CD8-positive, alpha-beta memory T cell (primary cell): ENCODE data around the gene ZBTB33. TPM values are rescaled to one million over a fixed set of nuclear protein-coding genes. Genes with fewer than 3 reads are reported as not detected.

Experiments used
- CTCF ChIA-PET: fragments of 350-600 bp; sonication (Branson Sonifier 250); formaldehyde crosslinking; loops from one replicate; lab custom pipeline; 2021; ENCODE audit warnings: antibody characterized with exemption; lab: Charles Lee
- POLR2A ChIA-PET: fragments of 350-600 bp; sonication (Branson Sonifier 250); formaldehyde crosslinking; loops from one replicate; lab custom pipeline; 2021; ENCODE audit warnings: antibody characterized with exemption; lab: Charles Lee
- DNase-seq, 5 donors: peaks; one replicate each; pipeline versions ENCODE4 v3.0.0 to v3.0.0-alpha.2; 2020 to 2022; ENCODE audit warnings: mixed read lengths in 1 of 5
- H3K27ac ChIP-seq: one replicate; pipeline ENCODE4 v1.7.0; 2013; ENCODE audit warnings: low read depth, mild to moderate bottlenecking, low read length, moderate library complexity
- H3K27me3 ChIP-seq: 2 replicates; pipeline ENCODE4 v1.7.0; 2013; ENCODE audit warnings: low read length, mild to moderate bottlenecking; ENCODE audit not compliant: insufficient read depth, poor library complexity, severe bottlenecking
- H3K36me3 ChIP-seq: 2 replicates; pipeline ENCODE4 v1.7.0; 2013; ENCODE audit warnings: mild to moderate bottlenecking, low read length, moderate library complexity; ENCODE audit not compliant: insufficient read depth
- H3K4me1 ChIP-seq: 2 replicates; pipeline ENCODE4 v1.7.0; 2013; ENCODE audit warnings: mild to moderate bottlenecking, low read length, moderate library complexity; ENCODE audit not compliant: insufficient read depth
- H3K4me3 ChIP-seq: 2 replicates; pipeline ENCODE4 v1.7.0; 2013; ENCODE audit warnings: mild to moderate bottlenecking, low read length
- H3K9me3 ChIP-seq: 2 replicates; pipeline ENCODE4 v1.7.0; 2013; ENCODE audit warnings: mild to moderate bottlenecking, low read length
- H3K27ac Mint-ChIP-seq, 8 donors: one replicate each; pipeline ENCODE4 v1.8.0; 2020 to 2021; ENCODE audit warnings: mixed read lengths in 8 of 8, mild to moderate bottlenecking in 6 of 8, inconsistent platforms in 3 of 8, moderate library complexity in 3 of 8
- H3K27me3 Mint-ChIP-seq, 2 donors: one replicate each; pipeline ENCODE4 v1.8.0; 2020 to 2021; ENCODE audit warnings: mixed read lengths in 2 of 2, mild to moderate bottlenecking in 1 of 2, moderate library complexity in 1 of 2
- H3K36me3 Mint-ChIP-seq, 3 donors: one replicate each; pipeline ENCODE4 v1.8.0; 2020 to 2021; ENCODE audit warnings: mixed read lengths in 3 of 3, inconsistent platforms in 1 of 3, mild to moderate bottlenecking in 1 of 3
- H3K4me1 Mint-ChIP-seq, 3 donors: one replicate each; pipeline ENCODE4 v1.8.0; 2020 to 2021; ENCODE audit warnings: mixed read lengths in 3 of 3, inconsistent platforms in 1 of 3, mild to moderate bottlenecking in 1 of 3
- H3K4me3 Mint-ChIP-seq, 7 donors: one replicate each; pipeline ENCODE4 v1.8.0; 2020 to 2021; ENCODE audit warnings: mixed read lengths in 7 of 7, mild to moderate bottlenecking in 6 of 7, moderate library complexity in 4 of 7, inconsistent platforms in 2 of 7
- H3K9me3 Mint-ChIP-seq, 5 donors: one replicate each; pipeline ENCODE4 v1.8.0; 2020 to 2022; ENCODE audit warnings: mixed read lengths in 5 of 5, mild to moderate bottlenecking in 3 of 5, moderate library complexity in 2 of 5, inconsistent platforms in 1 of 5
- polyA plus RNA-seq: library from polyadenylated mRNA; unstranded; fragments of 300-500 nt; fragmentation: Illumina TruSeq; gene quantifications from one replicate; pipeline ENCODE4 v1.2.3, GENCODE V29; 2021
- total RNA-seq, 2 experiments: library from RNA; stranded (reverse); gene quantifications; one replicate each; pipeline ENCODE4 v1.2.3, GENCODE V29; 2021

The ZBTB33 gene
- total and polyA plus RNA-seq, 3 experiments from 2014 or later, result 12.5 to 16.8 (median 16.4) TPM

DNA sequence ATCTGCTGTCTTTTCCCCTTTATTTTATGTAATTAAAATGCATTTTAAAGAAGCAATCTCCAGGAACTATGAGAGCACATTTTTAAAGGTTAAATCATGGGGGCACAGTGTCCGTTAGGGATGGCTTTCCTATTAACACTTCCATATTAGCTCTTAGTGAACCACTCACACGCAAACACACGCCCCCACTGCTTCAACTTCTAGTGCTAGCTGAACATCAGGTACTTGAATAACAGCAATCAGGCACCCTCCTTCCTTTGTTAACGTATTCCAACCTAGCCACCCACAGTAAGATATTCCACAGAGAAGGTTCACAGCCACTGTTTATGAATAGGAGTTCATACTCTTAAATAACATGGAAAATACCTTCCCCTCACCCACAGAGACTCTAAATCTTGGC, 51.3 kb downstream of the ZBTB33 start:
- DNase-seq, result no peak
- Histone ChIP-seq H3K4me3 (no peak overlapping the region), H3K36me3 (no peaks in the 10 kb centered on the region), H3K9me3 (no peaks in the 10 kb centered on the region), H3K4me1 (peaks cover 17% of the 10 kb centered on the region), H3K27ac (no peak overlapping the region), H3K27me3 (no peaks in the 10 kb centered on the region)
- Mint-ChIP-seq H3K27ac (peak overlapping the region; percentile 27 to 93 (median 78)), H3K4me1 (peaks cover 45% of the 10 kb centered on the region in 3 donors), H3K9me3 (no peaks in the 10 kb centered on the region), H3K4me3 (peak overlapping the region; percentile 23 to 82 (median 68)), H3K27me3 (peaks cover 0 to 11% of the 10 kb centered on the region in 2 donors), H3K36me3 (no peaks in the 10 kb centered on the region)
- POLR2A ChIA-PET, result interaction anchor here (1.1 kb wide), 1 partner anchor 51 kb away, joined by 5 read pairs; the partner anchor contains the start of gene ZBTB33
- CTCF ChIA-PET, result interaction anchor here (1.1 to 1.4 kb wide), 3 partner anchors 16 to 184 kb away, joined by 3 read pairs; no protein-coding TSS in a partner anchor

DNA sequence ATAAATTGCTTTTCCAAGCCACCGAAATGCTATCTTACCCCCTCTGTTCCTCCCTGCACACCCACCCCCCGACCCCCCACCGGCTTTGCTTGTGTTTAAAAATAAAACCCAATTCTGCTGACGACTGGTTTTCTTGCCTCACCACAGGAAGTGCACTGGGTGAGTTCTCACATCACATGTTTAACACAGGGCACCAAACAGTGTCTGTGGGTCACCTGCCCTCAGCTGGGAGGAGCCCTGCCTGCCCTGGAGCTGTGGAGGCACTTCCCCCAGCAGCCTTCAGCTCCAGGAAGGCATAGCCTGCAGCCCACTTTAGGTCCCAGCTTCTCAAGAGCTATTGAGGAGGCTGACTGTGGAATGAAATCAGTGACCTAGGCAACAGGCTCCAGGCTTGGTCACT, 51.8 kb downstream of the ZBTB33 start:
- no peaks in the 10 kb centered on the region for H3K27me3 ChIP-seq
- H3K36me3 Mint-ChIP-seq, result no peaks in the 10 kb centered on the region
- peak overlapping the region; percentile 38 for H3K27ac ChIP-seq
- ChIA-PET CTCF (interaction anchor here (1.1 to 1.3 kb wide), 2 partner anchors 17 to 51 kb away, joined by 3 read pairs; no protein-coding TSS in a partner anchor), POLR2A (interaction anchor here (1.1 kb wide), 1 partner anchor 51 kb away, joined by 5 read pairs; the partner anchor contains the start of gene ZBTB33)
- H3K4me1 Mint-ChIP-seq, result peaks cover 47 to 49% (median 48%) of the 10 kb centered on the region in 3 donors
- peak overlapping the region; percentile 23 to 82 (median 68) for H3K4me3 Mint-ChIP-seq
- peaks cover 0 to 11% of the 10 kb centered on the region in 2 donors for H3K27me3 Mint-ChIP-seq
- no peaks in the 10 kb centered on the region for H3K9me3 Mint-ChIP-seq
- no peaks in the 10 kb centered on the region for H3K36me3 ChIP-seq
- peak in 4 of 5 donors; percentile 38 to 77 (median 54) for DNase-seq
- peak overlapping the region; percentile 26 for H3K4me3 ChIP-seq
- H3K4me1 ChIP-seq, result peaks cover 20% of the 10 kb centered on the region
- peak overlapping the region; percentile 18 to 93 (median 78) for H3K27ac Mint-ChIP-seq
- H3K9me3 ChIP-seq, result no peaks in the 10 kb centered on the region

DNA sequence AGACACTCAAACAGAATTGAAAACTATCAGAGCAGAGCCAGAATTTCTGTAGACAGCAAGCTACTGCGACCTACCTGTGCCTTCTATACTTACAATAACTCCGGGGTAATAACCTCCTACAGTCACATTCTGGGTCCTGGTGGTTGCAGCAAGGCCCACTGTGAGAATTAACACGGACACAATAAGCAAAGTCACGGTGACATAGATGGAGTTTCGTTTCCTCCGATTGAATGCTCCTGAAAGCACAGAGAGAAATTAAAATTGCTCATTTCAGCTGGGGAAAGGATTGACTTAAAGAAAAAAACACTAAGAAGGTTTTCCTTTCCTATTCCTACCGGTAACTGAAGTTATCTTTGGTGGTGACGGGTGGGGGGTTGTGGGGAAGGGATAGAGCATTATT, 53.6 kb downstream of the ZBTB33 start:
- DNase-seq, result no peak
- H3K9me3 ChIP-seq, result no peaks in the 10 kb centered on the region
- CTCF ChIA-PET, result no interaction called here

DNA sequence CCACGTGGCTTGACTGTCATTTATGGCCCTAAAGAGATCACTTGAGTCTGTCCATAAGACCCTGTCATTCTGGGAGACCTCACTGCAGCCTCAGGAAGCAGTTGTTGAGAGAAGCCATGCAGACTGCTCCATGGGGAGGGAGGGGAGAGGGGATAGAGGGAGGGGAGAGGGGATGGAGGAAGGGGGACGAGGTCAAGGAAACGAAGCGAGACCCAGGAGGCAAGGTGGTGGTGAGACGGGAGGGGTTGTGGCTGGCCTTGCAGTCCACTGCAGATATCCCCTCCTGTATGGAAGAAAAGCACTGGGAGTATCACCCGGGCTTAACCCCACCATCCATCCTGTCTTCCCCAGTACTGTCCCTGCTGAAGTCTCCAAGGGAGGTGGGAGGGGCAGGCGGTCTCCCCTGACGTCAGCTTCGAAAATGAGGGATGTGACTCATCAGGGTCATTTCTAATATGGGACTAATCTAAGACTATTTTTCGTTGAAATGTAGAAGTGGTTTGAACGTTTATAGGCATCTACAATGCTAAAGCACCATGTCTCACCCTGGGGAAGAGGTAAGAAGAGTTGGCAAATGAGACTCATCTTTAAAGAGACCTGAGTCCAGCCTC, 55.0 kb downstream of the ZBTB33 start:
- Histone ChIP-seq H3K4me1 (peaks cover 20% of the 10 kb centered on the region), H3K36me3 (no peaks in the 10 kb centered on the region)
- POLR2A ChIA-PET, result no interaction called here

More for the DNA sequence above, 53.6 kb downstream of the ZBTB33 start:
- no peaks in the 10 kb centered on the region for H3K27me3 ChIP-seq
- H3K27ac ChIP-seq, result no peak overlapping the region
- Mint-ChIP-seq H3K36me3 (peaks cover 0 to under 1% (median 0%) of the 10 kb centered on the region in 3 donors), H3K27me3 (peaks cover 0 to 9% of the 10 kb centered on the region in 2 donors), H3K9me3 (no peaks in the 10 kb centered on the region), H3K4me3 (peak overlapping the region in 1 of 7 donors; percentile 36), H3K27ac (no peak overlapping the region), H3K4me1 (peaks cover 48 to 63% (median 55%) of the 10 kb centered on the region in 3 donors)
- peaks cover 20% of the 10 kb centered on the region for H3K4me1 ChIP-seq
- H3K4me3 ChIP-seq, result no peak overlapping the region
- POLR2A ChIA-PET, result no interaction called here
- H3K36me3 ChIP-seq, result no peaks in the 10 kb centered on the region

DNA sequence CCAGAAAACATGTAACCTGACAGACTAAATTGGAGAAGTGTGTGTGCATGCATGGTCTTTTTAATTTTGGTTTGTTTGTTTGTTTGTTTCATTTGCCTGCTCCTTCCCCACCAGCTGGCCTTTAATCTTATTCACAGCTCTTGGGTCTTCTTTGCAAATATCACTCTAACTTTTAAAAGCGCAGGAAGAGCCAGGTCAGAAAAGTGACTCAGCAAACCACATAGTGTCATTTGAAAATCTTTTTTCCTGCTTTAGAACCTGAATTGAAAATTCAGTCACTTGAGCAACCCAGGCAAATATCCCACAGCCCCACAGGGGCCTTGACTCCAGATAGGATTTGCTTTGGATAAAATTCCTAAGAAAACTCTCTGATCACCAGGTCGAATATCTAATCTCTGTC, 56.0 kb downstream of the ZBTB33 start:
- Histone ChIP-seq H3K36me3 (no peaks in the 10 kb centered on the region), H3K27ac (no peak overlapping the region), H3K4me3 (no peak overlapping the region), H3K4me1 (peaks cover 17% of the 10 kb centered on the region), H3K27me3 (no peaks in the 10 kb centered on the region), H3K9me3 (no peaks in the 10 kb centered on the region)
- H3K27ac Mint-ChIP-seq, result peak overlapping the region in 2 of 8 donors; percentile 20 to 23
- peaks cover 7 to 19% of the 10 kb centered on the region in 2 donors for H3K27me3 Mint-ChIP-seq
- peaks cover 52 to 74% (median 57%) of the 10 kb centered on the region in 3 donors for H3K4me1 Mint-ChIP-seq
- ChIA-PET POLR2A (no interaction called here), CTCF (no interaction called here)
- DNase-seq, result no peak
- H3K36me3 Mint-ChIP-seq, result peaks cover 0 to 5% (median 3%) of the 10 kb centered on the region in 3 donors
- peak overlapping the region in 2 of 7 donors; percentile 34 to 62 for H3K4me3 Mint-ChIP-seq
- peaks cover 0 to 3% (median 0%) of the 10 kb centered on the region in 5 donors for H3K9me3 Mint-ChIP-seq

More for the DNA sequence above, 55.0 kb downstream of the ZBTB33 start:
- peak overlapping the region in 1 of 7 donors; percentile 62 for H3K4me3 Mint-ChIP-seq
- CTCF ChIA-PET, result interaction anchor here (0.9 kb wide), 1 partner anchor 92 kb away, joined by 4 read pairs; no protein-coding TSS in a partner anchor
- DNase-seq, result no peak
- peaks cover 57 to 76% (median 62%) of the 10 kb centered on the region in 3 donors for H3K4me1 Mint-ChIP-seq
- no peak overlapping the region for H3K4me3 ChIP-seq
- peaks cover 7 to 17% of the 10 kb centered on the region in 2 donors for H3K27me3 Mint-ChIP-seq
- peak overlapping the region in 2 of 8 donors; percentile 20 to 25 for H3K27ac Mint-ChIP-seq
- peaks cover 0 to 5% (median 3%) of the 10 kb centered on the region in 3 donors for H3K36me3 Mint-ChIP-seq
- H3K9me3 ChIP-seq, result no peaks in the 10 kb centered on the region
- no peak overlapping the region for H3K27ac ChIP-seq
- H3K27me3 ChIP-seq, result no peaks in the 10 kb centered on the region
- peaks cover 0 to 3% (median 0%) of the 10 kb centered on the region in 5 donors for H3K9me3 Mint-ChIP-seq

Other genes with a start within 250 kb of the ZBTB33 start
- not detected for gene RHOXF2B, start 173.1 kb upstream of the ZBTB33 start, total RNA-seq
- not detected for gene RHOXF2B, start 173.1 kb upstream of the ZBTB33 start, polyA plus RNA-seq
- gene RHOXF1, start 134.9 kb upstream of the ZBTB33 start, total RNA-seq, result not detected
- not detected for gene RHOXF1, start 134.9 kb upstream of the ZBTB33 start, polyA plus RNA-seq
- not detected for gene RHOXF2, start 92.2 kb upstream of the ZBTB33 start, total RNA-seq
- not detected for gene RHOXF2, start 92.2 kb upstream of the ZBTB33 start, polyA plus RNA-seq
- gene TMEM255A, start 60.6 kb downstream of the ZBTB33 start, total RNA-seq, result under 1 TPM in 1 of 2 experiments, not detected in 1; 0.09 TPM
- gene TMEM255A, start 60.6 kb downstream of the ZBTB33 start, polyA plus RNA-seq, result 2.1 TPM
- gene ATP1B4, start 111.3 kb downstream of the ZBTB33 start, total RNA-seq, result not detected
- not detected for gene ATP1B4, start 111.3 kb downstream of the ZBTB33 start, polyA plus RNA-seq
- 10 to 100 TPM; 39.1 to 39.6 TPM for gene LAMP2, start 218.5 kb downstream of the ZBTB33 start, total RNA-seq
- 74.3 TPM for gene LAMP2, start 218.5 kb downstream of the ZBTB33 start, polyA plus RNA-seq